ENCODE results near the gene FADS3. TPM values are rescaled to one million over a fixed set of nuclear protein-coding genes. Genes with fewer than 3 reads are reported as not detected.

FADS3 gene
- total and polyA plus RNA-seq, 2 of the 13 experiments (the other 11 are each of a cell fraction or from before 2014, with no cell fraction given): 13.4 to 23.2 TPM

GRCh38 chr11:61871158-61871597 lies 20.2 kb downstream of the FADS3 start:
- no peak overlapping the region for H2AFZ ChIP-seq (ENCODE audit: low read length)
- in situ Hi-C loops (cut with HindIII; ENCODE audit: extremely low pct_ligation_motif_present, low pct_unique_long_range_greater_than_20kb): loop anchor here (5.0 kb wide), 1 partner anchor 191 kb away; no protein-coding TSS in a partner anchor
- POLR2A ChIA-PET: interaction anchor here (1.0 to 1.5 kb wide), 3 partner anchors 20 to 92 kb away, joined by 3 to 4 read pairs (median 4); partner anchors contain the start of gene FADS3
- 0 out of 2 replicates have a peak, but pooled peaks have one; percentile 55 for TF ChIP-seq ZNF597 (CRISPR knock-in tag; IDR thresholded peaks at IDR 0.05)
- TF ChIP-seq SALL1 (CRISPR knock-in tag; IDR thresholded peaks at IDR 0.05): peak; percentile 56
- TF ChIP-seq HCFC1 (IDR thresholded peaks at IDR 0.05; ENCODE audit: low read depth, low read length): no peak
- TF ChIP-seq ZNF703 (CRISPR knock-in tag; IDR thresholded peaks at IDR 0.05; ENCODE audit: borderline replicate concordance): no peak
- 0 out of 2 replicates have a peak, but pooled peaks have one; percentile 45 for TF ChIP-seq GATAD2A (CRISPR knock-in tag; IDR thresholded peaks at IDR 0.05)
- TF ChIP-seq MAZ (IDR thresholded peaks at IDR 0.05; ENCODE audit: borderline replicate concordance, low read depth, low read length): 0 out of 2 replicates have a peak, but pooled peaks have one; percentile 49
- TF ChIP-seq MAZ (CRISPR knock-in tag; IDR thresholded peaks at IDR 0.05; ENCODE audit: low read depth): peak; percentile 58; the same call in 1 of the 2 replicates
- 0 out of 2 replicates have a peak, but pooled peaks have one; percentile 30 for TF ChIP-seq POGZ (CRISPR knock-in tag; IDR thresholded peaks at IDR 0.05)
- TF ChIP-seq KDM5B (CRISPR knock-in tag; IDR thresholded peaks at IDR 0.05; ENCODE audit: borderline replicate concordance): 0 out of 2 replicates have a peak, but pooled peaks have one; percentile 39
- TF ChIP-seq ZFY (CRISPR knock-in tag; IDR thresholded peaks at IDR 0.05): 0 out of 2 replicates have a peak, but pooled peaks have one; percentile 24
- peak; percentile 42; the same call in 1 of the 2 replicates for TF ChIP-seq PHF21A (CRISPR knock-in tag; IDR thresholded peaks at IDR 0.05)
- TF ChIP-seq MLLT10 (CRISPR knock-in tag; IDR thresholded peaks at IDR 0.05): no peak
- TF ChIP-seq ZNF263 (CRISPR knock-in tag; IDR thresholded peaks at IDR 0.05): peak; percentile 96
- peak; percentile 34 for TF ChIP-seq HNRNPLL (IDR thresholded peaks at IDR 0.05; ENCODE audit: low read depth, low read length, poor library complexity, severe bottlenecking)
- TF ChIP-seq SMAD3 (CRISPR knock-in tag; IDR thresholded peaks at IDR 0.05): 0 out of 2 replicates have a peak, but pooled peaks have one; percentile 51
- peak; percentile 37; the same call in 1 of the 2 replicates for TF ChIP-seq ZNF574 (CRISPR knock-in tag; IDR thresholded peaks at IDR 0.05)
- 0 out of 2 replicates have a peak, but pooled peaks have one; percentile 1 for TF ChIP-seq HDAC2 (CRISPR knock-in tag; IDR thresholded peaks at IDR 0.05)
- 0 out of 2 replicates have a peak, but pooled peaks have one; percentile 42 for TF ChIP-seq ARNT2 (CRISPR knock-in tag; IDR thresholded peaks at IDR 0.05; ENCODE audit: low read depth)
- TF ChIP-seq ARHGAP35 (CRISPR knock-in tag; IDR thresholded peaks at IDR 0.05; ENCODE audit: borderline replicate concordance): peak; percentile 39; the same call in 1 of the 2 replicates

More at GRCh38 chr11:61871158-61871597, 20.2 kb downstream of the FADS3 start:
- DNase-seq (ENCODE audit: low spot score) (peak; percentile 64), ATAC-seq (peak; percentile 88), FAIRE-seq (peak; percentile 32)
- CTCF ChIA-PET (ENCODE audit: low intra/inter-chr PET ratio, low total read pairs): interaction anchor here (0.6 to 1.6 kb wide), 7 partner anchors 26 to 210 kb away, joined by 3 to 10 read pairs (median 4); no protein-coding TSS in a partner anchor
- Histone ChIP-seq H3K4me2 (ENCODE audit: low read depth, low read length) (peak overlapping the region; percentile 81), H3K9me3 (ENCODE audit: low read length) (no peaks in the 10 kb centered on the region), H4K20me1 (ENCODE audit: insufficient read depth, low read length) (no peaks in the 10 kb centered on the region), H3K9ac (ENCODE audit: insufficient read depth, low read depth, low read length) (peak overlapping the region; percentile 13; the same call in 1 of the 2 replicates), H3K4me3 (replicated peaks in 1 of 3; ENCODE audit: insufficient read depth in 1 of 3, low read depth in 2 of 3, low read length in 3 of 3) (peak overlapping the region in 2 of 3 experiments; percentile 4 to 44; a peak in 2 of 6 replicates), H3K27me3 (ENCODE audit: control insufficient read depth in 1 of 2, insufficient read depth in 2 of 2, low read length in 2 of 2) (0 out of 5 replicates have a peak, but pooled peaks cover 0 to 6% of the 10 kb centered on the region in 2 experiments), H3K79me2 (ENCODE audit: insufficient read depth, low read length) (no peaks in the 10 kb centered on the region), H3K27ac (ENCODE audit: extremely low read length, insufficient read depth, low read length) (no peak overlapping the region), H3K4me1 (ENCODE audit: insufficient read depth, low read length) (peaks cover 26% of the 10 kb centered on the region), H3K36me3 (replicated peaks in 1 of 2; ENCODE audit: control insufficient read depth in 1 of 2, insufficient read depth in 2 of 2, low read length in 2 of 2) (no peaks in the 10 kb centered on the region)
- intact Hi-C loops (cut with micrococcal nuclease; ENCODE audit: unreplicated experiment): loop anchor here (2.0 kb wide), 1 partner anchor 212 kb away; no protein-coding TSS in a partner anchor
- WGBS (ENCODE audit: low lambda C conversion rate): 15% methylated on average over 11 of the region's 24 CpGs
- no TSS peak for BruUV-seq (replicated peaks)
